Measurements from ENCODE around the gene THRA. TPM values are rescaled to one million over a fixed set of nuclear protein-coding genes. Genes with fewer than 3 reads are reported as not detected.

THRA gene
- total RNA-seq, 4 donors from 2014 or later: 19.7 to 124 (median 63.1) TPM

GRCh38 chr17:40108970-40109824, 46.4 kb downstream of the THRA start:
- H3K27me3 ChIP-seq: no peaks in the 10 kb centered on the region
- H3K36me3 ChIP-seq: no peaks in the 10 kb centered on the region
- H3K4me1 ChIP-seq: peaks cover 52 to 59% of the 10 kb centered on the region in 2 donors
- H3K4me3 ChIP-seq: no peak overlapping the region
- no peak for TF ChIP-seq POLR2A (IDR thresholded peaks at IDR 0.05)
- TF ChIP-seq, protein P1, sequence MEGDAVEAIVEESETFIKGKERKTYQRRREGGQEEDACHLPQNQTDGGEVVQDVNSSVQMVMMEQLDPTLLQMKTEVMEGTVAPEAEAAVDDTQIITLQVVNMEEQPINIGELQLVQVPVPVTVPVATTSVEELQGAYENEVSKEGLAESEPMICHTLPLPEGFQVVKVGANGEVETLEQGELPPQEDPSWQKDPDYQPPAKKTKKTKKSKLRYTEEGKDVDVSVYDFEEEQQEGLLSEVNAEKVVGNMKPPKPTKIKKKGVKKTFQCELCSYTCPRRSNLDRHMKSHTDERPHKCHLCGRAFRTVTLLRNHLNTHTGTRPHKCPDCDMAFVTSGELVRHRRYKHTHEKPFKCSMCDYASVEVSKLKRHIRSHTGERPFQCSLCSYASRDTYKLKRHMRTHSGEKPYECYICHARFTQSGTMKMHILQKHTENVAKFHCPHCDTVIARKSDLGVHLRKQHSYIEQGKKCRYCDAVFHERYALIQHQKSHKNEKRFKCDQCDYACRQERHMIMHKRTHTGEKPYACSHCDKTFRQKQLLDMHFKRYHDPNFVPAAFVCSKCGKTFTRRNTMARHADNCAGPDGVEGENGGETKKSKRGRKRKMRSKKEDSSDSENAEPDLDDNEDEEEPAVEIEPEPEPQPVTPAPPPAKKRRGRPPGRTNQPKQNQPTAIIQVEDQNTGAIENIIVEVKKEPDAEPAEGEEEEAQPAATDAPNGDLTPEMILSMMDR (IDR thresholded peaks at IDR 0.05): peak in 1 of 4 experiments; percentile 2
- H3K9me3 ChIP-seq: no peaks in the 10 kb centered on the region
- intact Hi-C loops (cut with DNase I; ENCODE audit: low total_unique reads): no loop called here
- H3K27ac ChIP-seq: peak overlapping the region; percentile 90 to 99
- peak in 1 of 2 donors; percentile 58 for DNase-seq

- H3K27ac ChIP-seq: peak overlapping the region; percentile 90 to 99
- DNase-seq: peak; percentile 50 to 59
- TF ChIP-seq, protein P1 (IDR thresholded peaks at IDR 0.05): no peak
- no peak for TF ChIP-seq POLR2A (IDR thresholded peaks at IDR 0.05)
- H3K4me3 ChIP-seq: no peak overlapping the region
- no peaks in the 10 kb centered on the region for H3K9me3 ChIP-seq
- intact Hi-C loops (cut with DNase I; ENCODE audit: low total_unique reads): loop anchor here (5.0 kb wide), 1 partner anchor 48 kb away; the partner anchor contains the start of gene THRA
- H3K27me3 ChIP-seq: no peaks in the 10 kb centered on the region
- H3K36me3 ChIP-seq: no peaks in the 10 kb centered on the region
- peaks cover 48 to 55% of the 10 kb centered on the region in 2 donors for H3K4me1 ChIP-seq
These were observed 47.5 kb downstream of the THRA start for GRCh38 chr17:40110026-40110845.

GRCh38 chr17:40111221-40112128, 48.7 kb downstream of the THRA start:
- Histone ChIP-seq H3K27ac (peak overlapping the region; percentile 90 to 99), H3K4me1 (peaks cover 40 to 47% of the 10 kb centered on the region in 2 donors), H3K4me3 (no peak overlapping the region), H3K9me3 (no peaks in the 10 kb centered on the region), H3K27me3 (no peaks in the 10 kb centered on the region), H3K36me3 (no peaks in the 10 kb centered on the region)
- peak in 1 of 2 donors; percentile 48 for TF ChIP-seq POLR2A (IDR thresholded peaks at IDR 0.05)
- TF ChIP-seq, protein P1 (IDR thresholded peaks at IDR 0.05): peak; percentile 84 to 96 (median 91)
- DNase-seq: peak; percentile 97 to 98
- intact Hi-C loops (cut with DNase I; ENCODE audit: low total_unique reads): loop anchor here (5.0 kb wide), 1 partner anchor 49 kb away; the partner anchor contains the start of gene THRA

DNA sequence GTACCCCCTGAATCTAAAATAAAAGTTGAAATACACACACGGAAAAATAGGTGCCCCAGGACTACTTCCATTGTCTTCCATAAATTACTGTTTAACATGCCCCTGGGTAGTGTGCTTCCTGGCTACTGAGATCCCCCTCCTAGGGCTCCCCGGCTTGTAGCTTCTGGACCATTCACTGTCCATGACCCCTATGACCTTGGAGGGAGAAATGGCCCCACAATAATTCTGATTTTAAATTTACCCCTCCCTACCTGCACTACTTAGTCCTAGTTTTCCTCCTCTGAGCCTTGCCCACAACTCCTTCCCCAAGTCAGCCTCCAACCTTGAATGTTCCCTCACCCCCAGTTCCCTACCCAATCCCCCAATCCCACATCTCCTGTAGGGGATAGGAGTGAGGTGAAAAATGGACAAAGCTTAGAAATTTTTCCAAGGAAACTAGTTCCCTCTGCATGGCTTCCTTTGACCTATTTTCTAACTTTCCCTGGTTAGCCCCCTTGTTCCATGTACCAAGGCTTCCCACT, 49.5 kb downstream of the THRA start:
- Histone ChIP-seq H3K27me3 (no peaks in the 10 kb centered on the region), H3K27ac (peak overlapping the region; percentile 90 to 99), H3K4me1 (peaks cover 33 to 44% of the 10 kb centered on the region in 2 donors), H3K4me3 (no peak overlapping the region), H3K36me3 (no peaks in the 10 kb centered on the region), H3K9me3 (no peaks in the 10 kb centered on the region)
- TF ChIP-seq POLR2A (IDR thresholded peaks at IDR 0.05): no peak
- TF ChIP-seq, protein P1 (IDR thresholded peaks at IDR 0.05): no peak
- intact Hi-C loops (cut with DNase I; ENCODE audit: low total_unique reads): loop anchor here (5.0 kb wide), 1 partner anchor 50 kb away; the partner anchor contains the start of gene THRA
- DNase-seq: no peak
